Measurements from ENCODE around the gene HSF4. TPM values are rescaled to one million over a fixed set of nuclear protein-coding genes. Genes with fewer than 3 reads are reported as not detected.

Gene HSF4
- polyA plus RNA-seq, 2 of the 4 experiments (the other 2 are of a cell fraction): 8.3 to 15.3 TPM

GRCh38 chr16:67141391-67141790, 23.2 kb upstream of the HSF4 start:
- Histone ChIP-seq H3K4me1 (no peaks in the 10 kb centered on the region), H3K4me3 (no peak overlapping the region), H3K4me2 (no peak overlapping the region), H3K27ac (no peak overlapping the region), H3K9me3 (no peaks in the 10 kb centered on the region)
- TF ChIP-seq EP300 (IDR thresholded peaks at IDR 0.05) (no peak), NR3C1 (IDR thresholded peaks at IDR 0.05) (no peak), CHD4 (IDR thresholded peaks at IDR 0.05; ENCODE audit: borderline replicate concordance) (no peak), RAD21 (conservative IDR thresholded peaks at IDR 0.05 in 1 of 2, IDR thresholded peaks at IDR 0.05 in 1 of 2) (no peak), GATA3 (IDR thresholded peaks at IDR 0.05; ENCODE audit: borderline replicate concordance) (no peak), HOXB5 (CRISPR knock-in tag; IDR thresholded peaks at IDR 0.05) (no peak), KDM1A (IDR thresholded peaks at IDR 0.05; ENCODE audit: low read depth) (no peak), PBX3 (IDR thresholded peaks at IDR 0.05) (no peak), TP53 (CRISPR knock-in tag; IDR thresholded peaks at IDR 0.05) (no peak), ATOH8 (CRISPR knock-in tag; IDR thresholded peaks at IDR 0.05; ENCODE audit: low read depth) (no peak), EHF (CRISPR knock-in tag; IDR thresholded peaks at IDR 0.05) (no peak), CBX8 (IDR thresholded peaks at IDR 0.05) (no peak), CTCF (IDR thresholded peaks at IDR 0.05) (no peak), EHMT2 (IDR thresholded peaks at IDR 0.05; ENCODE audit: low read depth) (no peak)
- ChIA-PET POLR2A (interaction anchor here (1.2 kb wide), 1 partner anchor 9 kb away, joined by 3 read pairs; the partner anchor contains the start of gene B3GNT9), CTCF (interaction anchor here (0.8 to 15.6 kb wide), 7 partner anchors 9 to 187 kb away, joined by 3 to 193 read pairs (median 6); partner anchors contain the start of genes B3GNT9 and CES3)
- ATAC-seq: no peak
- WGBS (ENCODE audit: missing lambda C conversion rate): 90% methylated on average over 8 of the region's 13 CpGs
- DNase-seq (ENCODE audit: low read depth in 1 of 2, low spot score in 1 of 2): no peak
- FAIRE-seq: no peak

- CTCF ChIA-PET: interaction anchor here (0.8 to 15.6 kb wide), 3 partner anchors 10 to 18 kb away, joined by 3 to 193 read pairs (median 6); partner anchors contain the start of gene B3GNT9
Observed at GRCh38 chr16:67142342-67142741, 22.2 kb upstream of the HSF4 start.

More at GRCh38 chr16:67142342-67142741, 22.2 kb upstream of the HSF4 start:
- ATAC-seq (no peak), DNase-seq (ENCODE audit: low read depth in 1 of 2, low spot score in 1 of 2) (no peak), FAIRE-seq (no peak)
- TF ChIP-seq ATOH8 (CRISPR knock-in tag; IDR thresholded peaks at IDR 0.05; ENCODE audit: low read depth): no peak
- TF ChIP-seq, protein P1, sequence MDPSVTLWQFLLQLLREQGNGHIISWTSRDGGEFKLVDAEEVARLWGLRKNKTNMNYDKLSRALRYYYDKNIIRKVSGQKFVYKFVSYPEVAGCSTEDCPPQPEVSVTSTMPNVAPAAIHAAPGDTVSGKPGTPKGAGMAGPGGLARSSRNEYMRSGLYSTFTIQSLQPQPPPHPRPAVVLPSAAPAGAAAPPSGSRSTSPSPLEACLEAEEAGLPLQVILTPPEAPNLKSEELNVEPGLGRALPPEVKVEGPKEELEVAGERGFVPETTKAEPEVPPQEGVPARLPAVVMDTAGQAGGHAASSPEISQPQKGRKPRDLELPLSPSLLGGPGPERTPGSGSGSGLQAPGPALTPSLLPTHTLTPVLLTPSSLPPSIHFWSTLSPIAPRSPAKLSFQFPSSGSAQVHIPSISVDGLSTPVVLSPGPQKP (IDR thresholded peaks at IDR 0.05; ENCODE audit: low read depth, low read length): no peak
- Histone ChIP-seq H3K4me1 (no peaks in the 10 kb centered on the region), H3K4me2 (no peak overlapping the region), H3K9me3 (no peaks in the 10 kb centered on the region), H3K27ac (no peak overlapping the region), H3K4me3 (no peak overlapping the region)
- 98% methylated on average over 7 of the region's 9 CpGs for WGBS (ENCODE audit: missing lambda C conversion rate)
- POLR2A ChIA-PET: no interaction called here
